IPS DF 6.9 (cell line): ENCODE results near the gene HPGDS.

ENCODE experiments used
- DNase-seq: peaks from one replicate; pipeline ENCODE4 v3.0.0-alpha.2; 2013; ENCODE audit warnings: low read depth, low spot score
- H3K27ac ChIP-seq: one replicate; pipeline ENCODE4 v1.5.1; 2013; ENCODE audit warnings: low read length, control low read depth
- H3K27me3 ChIP-seq: 2 replicates; pipeline ENCODE4 v1.6.1; 2013; ENCODE audit warnings: mild to moderate bottlenecking, low read length; ENCODE audit not compliant: control insufficient read depth, insufficient read depth
- H3K36me3 ChIP-seq: 2 replicates; pipeline ENCODE4 v1.6.1; 2013; ENCODE audit warnings: low read length; ENCODE audit not compliant: control insufficient read depth, insufficient read depth
- H3K4me1 ChIP-seq: 2 replicates; pipeline ENCODE4 v1.6.1; 2013; ENCODE audit warnings: low read length; ENCODE audit not compliant: control insufficient read depth, insufficient read depth
- H3K4me3 ChIP-seq: 2 replicates; pipeline ENCODE4 v1.5.1; 2013; ENCODE audit warnings: mild to moderate bottlenecking, low read length
- H3K9me3 ChIP-seq: 2 replicates; pipeline ENCODE4 v1.6.1; 2013; ENCODE audit warnings: low read length, inconsistent platforms; ENCODE audit not compliant: control insufficient read depth, insufficient read depth
- WGBS: extraction: QIAGEN DNeasy Blood & Tissue Kit; methylation state at CpG from one replicate; pipeline ENCODE4 v1.1.7; 2013; ENCODE audit warnings: mixed read lengths, missing lambda C conversion rate; ENCODE audit not compliant: insufficient read length, insufficient coverage; 5-methylcytosine and 5-hydroxymethylcytosine counted together

The HPGDS gene

GRCh38 chr4:94262163-94263016 lies 80.2 kb downstream of the HPGDS start:
- no peaks in the 10 kb centered on the region for H3K9me3 ChIP-seq
- no peaks in the 10 kb centered on the region for H3K4me1 ChIP-seq
- no peak for DNase-seq
- no peak overlapping the region for H3K4me3 ChIP-seq
- H3K27ac ChIP-seq: no peak overlapping the region
- H3K27me3 ChIP-seq: no peaks in the 10 kb centered on the region
- WGBS: no CpG with 5 or more reads among the region's 5 CpGs
- no peaks in the 10 kb centered on the region; the same call in 1 of the 2 replicates for H3K36me3 ChIP-seq

GRCh38 chr4:94256828-94257227 lies 85.8 kb downstream of the HPGDS start:
- peaks cover 8% of the 10 kb centered on the region; the same call in 1 of the 2 replicates for H3K36me3 ChIP-seq
- no peak overlapping the region for H3K27ac ChIP-seq
- no peaks in the 10 kb centered on the region for H3K27me3 ChIP-seq
- no peaks in the 10 kb centered on the region for H3K4me1 ChIP-seq
- H3K4me3 ChIP-seq: no peak overlapping the region
- DNase-seq: no peak
- no peaks in the 10 kb centered on the region for H3K9me3 ChIP-seq

GRCh38 chr4:94256144-94256783 lies 86.4 kb downstream of the HPGDS start:
- no peak overlapping the region for H3K4me3 ChIP-seq
- H3K27ac ChIP-seq: no peak overlapping the region
- H3K9me3 ChIP-seq: no peaks in the 10 kb centered on the region
- DNase-seq: no peak
- peaks cover 8% of the 10 kb centered on the region; the same call in 1 of the 2 replicates for H3K36me3 ChIP-seq
- WGBS: no CpG with 5 or more reads among the region's 8 CpGs
- H3K4me1 ChIP-seq: no peaks in the 10 kb centered on the region
- H3K27me3 ChIP-seq: no peaks in the 10 kb centered on the region

- no peaks in the 10 kb centered on the region for H3K4me1 ChIP-seq
- DNase-seq: no peak
- H3K4me3 ChIP-seq: no peak overlapping the region
- peaks cover 8% of the 10 kb centered on the region; the same call in 1 of the 2 replicates for H3K36me3 ChIP-seq
- no peaks in the 10 kb centered on the region for H3K27me3 ChIP-seq
- H3K27ac ChIP-seq: no peak overlapping the region
- WGBS: no CpG with 5 or more reads among the region's 3 CpGs
- H3K9me3 ChIP-seq: no peaks in the 10 kb centered on the region
Observed at GRCh38 chr4:94253036-94253435, 89.6 kb downstream of the HPGDS start.

GRCh38 chr4:94251094-94251493 lies 91.5 kb downstream of the HPGDS start:
- Histone ChIP-seq H3K4me1 (no peaks in the 10 kb centered on the region), H3K9me3 (no peaks in the 10 kb centered on the region), H3K36me3 (peaks cover 8% of the 10 kb centered on the region; the same call in 1 of the 2 replicates), H3K27ac (no peak overlapping the region), H3K4me3 (no peak overlapping the region), H3K27me3 (no peaks in the 10 kb centered on the region)
- DNase-seq: no peak
